Measurements from ENCODE around the gene IZUMO1.

IZUMO1 gene

GRCh38 chr19:48716562-48717291 is 30.0 kb downstream of the IZUMO1 start:
- H3K27ac Mint-ChIP-seq: peak overlapping the region; percentile 92 to 98 (median 96)
- H3K9me3 Mint-ChIP-seq: no peaks in the 10 kb centered on the region
- H3K4me3 Mint-ChIP-seq: peak overlapping the region; percentile 82 to 89 (median 84)
- H3K36me3 Mint-ChIP-seq (ENCODE audit: low read depth): peaks cover 4% of the 10 kb centered on the region
- H3K27me3 Mint-ChIP-seq (ENCODE audit: low read depth): no peaks in the 10 kb centered on the region
- peaks cover 50% of the 10 kb centered on the region for H3K4me1 Mint-ChIP-seq
- no peak for TF ChIP-seq CTCF (IDR thresholded peaks at IDR 0.05; ENCODE audit: unreplicated experiment in 3 of 3)

- peak overlapping the region; percentile 92 to 98 (median 96) for H3K27ac Mint-ChIP-seq
- H3K4me1 Mint-ChIP-seq: peaks cover 45% of the 10 kb centered on the region
- no peak for TF ChIP-seq CTCF (IDR thresholded peaks at IDR 0.05; ENCODE audit: unreplicated experiment in 3 of 3)
- H3K9me3 Mint-ChIP-seq: no peaks in the 10 kb centered on the region
- H3K27me3 Mint-ChIP-seq (ENCODE audit: low read depth): no peaks in the 10 kb centered on the region
- peak overlapping the region; percentile 82 to 87 (median 84) for H3K4me3 Mint-ChIP-seq
- H3K36me3 Mint-ChIP-seq (ENCODE audit: low read depth): peaks cover 4% of the 10 kb centered on the region
These were observed 31.0 kb downstream of the IZUMO1 start for GRCh38 chr19:48715681-48716171.

- Mint-ChIP-seq H3K36me3 (ENCODE audit: low read depth) (peaks cover 4% of the 10 kb centered on the region), H3K27ac (peak overlapping the region; percentile 92 to 98 (median 96)), H3K9me3 (no peaks in the 10 kb centered on the region), H3K4me1 (peaks cover 38% of the 10 kb centered on the region), H3K27me3 (ENCODE audit: low read depth) (no peaks in the 10 kb centered on the region), H3K4me3 (peak overlapping the region; percentile 82 to 87 (median 84))
- no peak for TF ChIP-seq CTCF (IDR thresholded peaks at IDR 0.05; ENCODE audit: unreplicated experiment in 3 of 3)
These were observed 31.7 kb downstream of the IZUMO1 start for GRCh38 chr19:48714759-48715675.

- Mint-ChIP-seq H3K4me1 (peaks cover 33% of the 10 kb centered on the region), H3K36me3 (ENCODE audit: low read depth) (peaks cover 4% of the 10 kb centered on the region), H3K27ac (peak overlapping the region; percentile 92 to 98 (median 96)), H3K4me3 (peak overlapping the region; percentile 82 to 87 (median 84)), H3K27me3 (ENCODE audit: low read depth) (no peaks in the 10 kb centered on the region), H3K9me3 (no peaks in the 10 kb centered on the region)
- no peak for TF ChIP-seq CTCF (IDR thresholded peaks at IDR 0.05; ENCODE audit: unreplicated experiment in 3 of 3)
These were observed 32.6 kb downstream of the IZUMO1 start for GRCh38 chr19:48713864-48714755.

- no peaks in the 10 kb centered on the region for H3K27me3 Mint-ChIP-seq (ENCODE audit: low read depth)
- H3K36me3 Mint-ChIP-seq (ENCODE audit: low read depth): peaks cover 8% of the 10 kb centered on the region
- peak overlapping the region in 2 of 3 experiments; percentile 60 to 96 for H3K27ac Mint-ChIP-seq
- peak overlapping the region; percentile 82 to 87 (median 84) for H3K4me3 Mint-ChIP-seq
- peaks cover 24% of the 10 kb centered on the region for H3K4me1 Mint-ChIP-seq
- TF ChIP-seq CTCF (IDR thresholded peaks at IDR 0.05; ENCODE audit: unreplicated experiment in 3 of 3): peak in 1 of 3 experiments; percentile 26
- H3K9me3 Mint-ChIP-seq: no peaks in the 10 kb centered on the region
These were observed 33.5 kb downstream of the IZUMO1 start for GRCh38 chr19:48713041-48713863.
